ENCODE measurements around the gene ANXA1.
"Not testable (repeated sequence)": the region's sequence is repeated elsewhere in the genome, so short reads cannot be mapped to it uniquely, and the experiment has no call there.

ANXA1 gene

GRCh38 chr9:73173557-73174329, 22.1 kb downstream of the ANXA1 start:
- H3K9me3 ChIP-seq (ENCODE audit: insufficient read depth, low read depth, low read length), result no peaks in the 10 kb centered on the region
- no peak overlapping the region for H3K27ac ChIP-seq (ENCODE audit: low read length)
- H3K4me1 ChIP-seq (ENCODE audit: insufficient read depth, low read length), result no peaks in the 10 kb centered on the region
- no peak overlapping the region for H3K4me3 ChIP-seq (ENCODE audit: low read length)
- H3K36me3 ChIP-seq (ENCODE audit: insufficient read depth, low read depth, low read length), result no peaks in the 10 kb centered on the region
- H3K9ac ChIP-seq (ENCODE audit: low read depth, low read length), result no peak overlapping the region
- H3K27me3 ChIP-seq (ENCODE audit: insufficient read depth, low read length), result no peaks in the 10 kb centered on the region

GRCh38 chr9:73174330-73174980, 22.8 kb downstream of the ANXA1 start:
- H3K4me3 ChIP-seq (ENCODE audit: low read length), result no peak overlapping the region
- H3K9me3 ChIP-seq (ENCODE audit: insufficient read depth, low read depth, low read length), result no peaks in the 10 kb centered on the region
- no peaks in the 10 kb centered on the region for H3K27me3 ChIP-seq (ENCODE audit: insufficient read depth, low read length)
- H3K36me3 ChIP-seq (ENCODE audit: insufficient read depth, low read depth, low read length), result no peaks in the 10 kb centered on the region
- no peaks in the 10 kb centered on the region for H3K4me1 ChIP-seq (ENCODE audit: insufficient read depth, low read length)
- H3K9ac ChIP-seq (ENCODE audit: low read depth, low read length), result no peak overlapping the region
- H3K27ac ChIP-seq (ENCODE audit: low read length), result no peak overlapping the region

DNA sequence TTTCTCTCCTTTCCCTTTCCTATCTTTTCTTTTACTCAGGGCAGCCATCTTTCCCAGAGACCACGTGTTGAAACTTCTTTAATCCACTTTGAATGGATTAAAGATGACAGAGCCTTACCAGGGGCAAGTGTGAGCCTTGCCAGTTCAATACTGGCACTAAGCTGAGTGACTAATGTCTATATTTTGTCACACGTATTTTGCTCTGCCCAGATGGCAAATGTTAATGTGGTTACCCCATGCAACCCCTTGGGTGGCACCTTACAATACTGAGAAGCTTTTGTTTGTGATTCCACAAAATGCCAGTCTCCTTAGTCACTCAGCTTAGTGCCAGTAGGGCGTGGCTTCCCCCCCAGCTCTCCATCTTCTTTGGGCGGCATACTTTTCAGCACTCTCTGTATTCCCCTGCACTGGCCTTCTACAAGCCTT, 24.8 kb downstream of the ANXA1 start:
- no peak overlapping the region for H3K27ac ChIP-seq (ENCODE audit: low read length)
- H3K9me3 ChIP-seq (ENCODE audit: insufficient read depth, low read depth, low read length), result no peaks in the 10 kb centered on the region
- no peaks in the 10 kb centered on the region for H3K4me1 ChIP-seq (ENCODE audit: insufficient read depth, low read length)
- H3K4me3 ChIP-seq (ENCODE audit: low read length), result no peak overlapping the region
- H3K27me3 ChIP-seq (ENCODE audit: insufficient read depth, low read length), result no peaks in the 10 kb centered on the region
- H3K9ac ChIP-seq (ENCODE audit: low read depth, low read length), result no peak overlapping the region
- no peaks in the 10 kb centered on the region for H3K36me3 ChIP-seq (ENCODE audit: insufficient read depth, low read depth, low read length)

- Histone ChIP-seq H3K27ac (ENCODE audit: low read length) (no peak overlapping the region), H3K36me3 (ENCODE audit: insufficient read depth, low read depth, low read length) (no peaks in the 10 kb centered on the region), H3K9ac (ENCODE audit: low read depth, low read length) (no peak overlapping the region), H3K9me3 (ENCODE audit: insufficient read depth, low read depth, low read length) (no peaks in the 10 kb centered on the region), H3K27me3 (ENCODE audit: insufficient read depth, low read length) (no peaks in the 10 kb centered on the region), H3K4me3 (ENCODE audit: low read length) (no peak overlapping the region), H3K4me1 (ENCODE audit: insufficient read depth, low read length) (no peaks in the 10 kb centered on the region)
These were observed 26.4 kb downstream of the ANXA1 start for GRCh38 chr9:73178044-73178443.

DNA sequence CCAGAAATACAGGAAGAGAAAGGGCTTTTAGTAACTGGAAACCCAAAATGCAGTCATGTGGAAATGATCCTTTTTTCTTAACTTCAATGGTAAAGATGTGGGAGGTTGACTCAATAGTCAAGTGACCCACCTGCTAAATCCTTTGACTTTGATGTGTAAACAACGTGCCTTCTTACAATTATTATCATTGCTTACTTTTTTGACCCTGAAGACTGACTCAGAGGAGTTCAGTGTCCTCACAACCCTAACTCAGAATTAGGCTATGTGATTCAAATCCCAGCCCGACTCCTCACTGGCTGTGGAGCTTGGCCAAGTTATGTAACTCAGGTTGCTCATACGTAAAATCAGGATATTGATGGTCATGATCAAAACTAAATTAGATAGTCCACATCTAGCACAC, 27.9 kb downstream of the ANXA1 start:
- Histone ChIP-seq H3K4me3 (ENCODE audit: low read length) (no peak overlapping the region), H3K27ac (ENCODE audit: low read length) (no peak overlapping the region), H3K36me3 (ENCODE audit: insufficient read depth, low read depth, low read length) (no peaks in the 10 kb centered on the region), H3K27me3 (ENCODE audit: insufficient read depth, low read length) (no peaks in the 10 kb centered on the region), H3K4me1 (ENCODE audit: insufficient read depth, low read length) (no peaks in the 10 kb centered on the region), H3K9ac (ENCODE audit: low read depth, low read length) (no peak overlapping the region), H3K9me3 (ENCODE audit: insufficient read depth, low read depth, low read length) (no peaks in the 10 kb centered on the region)

DNA sequence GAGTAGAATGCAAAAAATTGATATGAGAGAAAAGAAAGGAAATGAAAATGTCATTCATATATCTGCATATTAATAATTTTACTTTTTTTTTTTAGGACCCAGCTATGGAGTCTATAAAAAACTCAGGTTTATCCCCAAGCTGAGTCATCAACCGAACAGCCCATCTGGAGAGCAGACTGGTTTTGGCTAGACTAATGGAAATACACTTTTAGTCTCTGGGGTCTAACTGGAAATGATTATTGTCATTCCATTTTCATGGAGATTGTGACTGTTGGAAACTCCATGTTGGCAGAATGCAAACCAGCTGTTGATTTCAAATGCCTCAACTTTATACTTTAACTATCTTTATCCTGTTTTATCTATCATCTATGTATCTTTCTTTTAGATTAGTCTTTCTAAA, 28.7 kb downstream of the ANXA1 start:
- H3K36me3 ChIP-seq (ENCODE audit: insufficient read depth, low read depth, low read length), result no peaks in the 10 kb centered on the region
- H3K27ac ChIP-seq (ENCODE audit: low read length), result no peak overlapping the region
- H3K9me3 ChIP-seq (ENCODE audit: insufficient read depth, low read depth, low read length), result no peaks in the 10 kb centered on the region
- no peak overlapping the region for H3K4me3 ChIP-seq (ENCODE audit: low read length)
- H3K27me3 ChIP-seq (ENCODE audit: insufficient read depth, low read length), result no peaks in the 10 kb centered on the region
- no peak overlapping the region for H3K9ac ChIP-seq (ENCODE audit: low read depth, low read length)
- no peaks in the 10 kb centered on the region for H3K4me1 ChIP-seq (ENCODE audit: insufficient read depth, low read length)

DNA sequence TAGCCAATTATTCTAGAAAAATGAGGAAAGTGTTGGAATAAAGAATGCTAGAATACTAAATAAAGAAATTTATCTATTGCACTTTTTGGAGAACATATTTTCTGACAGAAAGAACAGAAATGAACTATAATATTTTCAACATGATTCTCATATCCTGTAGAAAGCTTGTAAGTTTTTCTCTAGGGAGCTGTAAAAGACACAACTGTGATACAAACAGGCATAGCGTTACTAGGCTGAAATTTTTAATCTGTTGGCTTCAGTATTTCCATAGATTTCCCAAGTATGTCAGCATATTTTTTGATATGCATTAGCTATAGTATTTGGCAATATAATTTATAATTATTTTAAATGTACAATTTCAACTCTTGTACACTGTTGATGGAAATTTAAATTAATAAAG, 31.3 kb downstream of the ANXA1 start:
- Histone ChIP-seq H3K36me3 (ENCODE audit: insufficient read depth, low read depth, low read length) (no peaks in the 10 kb centered on the region), H3K27me3 (ENCODE audit: insufficient read depth, low read length) (no peaks in the 10 kb centered on the region), H3K4me3 (ENCODE audit: low read length) (no peak overlapping the region), H3K4me1 (ENCODE audit: insufficient read depth, low read length) (no peaks in the 10 kb centered on the region), H3K9ac (ENCODE audit: low read depth, low read length) (no peak overlapping the region), H3K9me3 (ENCODE audit: insufficient read depth, low read depth, low read length) (no peaks in the 10 kb centered on the region), H3K27ac (ENCODE audit: low read length) (no peak overlapping the region)

- no peak overlapping the region for H3K4me3 ChIP-seq (ENCODE audit: low read length)
- no peaks in the 10 kb centered on the region for H3K27me3 ChIP-seq (ENCODE audit: insufficient read depth, low read length)
- no peaks in the 10 kb centered on the region for H3K9me3 ChIP-seq (ENCODE audit: insufficient read depth, low read depth, low read length)
- H3K9ac ChIP-seq (ENCODE audit: low read depth, low read length), result no peak overlapping the region
- no peak overlapping the region for H3K27ac ChIP-seq (ENCODE audit: low read length)
- no peaks in the 10 kb centered on the region for H3K36me3 ChIP-seq (ENCODE audit: insufficient read depth, low read depth, low read length)
- H3K4me1 ChIP-seq (ENCODE audit: insufficient read depth, low read length), result no peaks in the 10 kb centered on the region
These were observed 31.8 kb downstream of the ANXA1 start for GRCh38 chr9:73183428-73183827.

DNA sequence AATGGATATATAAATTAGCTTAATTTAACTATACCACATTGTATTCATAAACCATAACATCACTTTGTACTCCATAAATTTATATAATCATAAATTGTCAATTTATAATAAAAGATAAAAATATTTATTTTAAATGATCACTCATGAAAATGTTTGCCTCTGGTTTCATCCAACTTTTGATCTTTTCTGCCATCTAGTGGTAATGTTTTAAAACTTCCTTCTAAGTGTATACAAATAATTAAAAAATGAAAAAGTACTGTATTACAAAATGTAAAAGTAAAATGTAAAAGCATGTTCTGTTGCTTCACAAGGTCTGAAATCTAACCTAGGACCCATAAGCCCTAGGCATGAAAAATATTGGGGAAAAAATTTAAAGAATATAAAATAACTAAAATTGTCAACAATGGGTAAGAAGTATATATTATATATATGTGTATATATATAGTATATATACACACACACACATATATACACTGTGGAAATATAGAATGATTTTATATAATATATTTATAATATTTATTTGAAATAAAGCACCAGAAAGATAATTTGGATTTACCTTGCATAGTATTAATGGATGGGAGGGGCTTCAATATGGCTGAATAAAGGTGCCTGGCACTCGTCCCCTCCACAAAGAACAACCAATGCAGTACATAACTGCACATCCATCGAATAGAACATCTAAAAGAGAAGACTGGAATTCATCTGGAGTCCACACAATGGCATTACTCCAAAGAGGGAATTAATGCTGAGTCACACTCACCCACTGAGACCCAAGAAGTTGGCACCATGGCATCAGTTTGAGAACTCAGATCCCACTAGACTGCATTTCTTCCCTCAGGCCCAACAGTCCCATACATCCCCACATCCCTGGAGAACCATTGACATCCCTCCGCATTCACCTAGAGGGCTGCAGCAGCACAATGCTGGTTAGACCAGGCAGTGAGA, 32.5 kb downstream of the ANXA1 start:
- Histone ChIP-seq H3K27me3 (ENCODE audit: insufficient read depth, low read length) (no peaks in the 10 kb centered on the region), H3K36me3 (ENCODE audit: insufficient read depth, low read depth, low read length) (no peaks in the 10 kb centered on the region), H3K9me3 (ENCODE audit: insufficient read depth, low read depth, low read length) (no peaks in the 10 kb centered on the region), H3K27ac (ENCODE audit: low read length) (peak overlapping the region; percentile 36), H3K4me1 (ENCODE audit: insufficient read depth, low read length) (no peaks in the 10 kb centered on the region), H3K4me3 (ENCODE audit: low read length) (no peak overlapping the region), H3K9ac (ENCODE audit: low read depth, low read length) (no peak overlapping the region)

DNA sequence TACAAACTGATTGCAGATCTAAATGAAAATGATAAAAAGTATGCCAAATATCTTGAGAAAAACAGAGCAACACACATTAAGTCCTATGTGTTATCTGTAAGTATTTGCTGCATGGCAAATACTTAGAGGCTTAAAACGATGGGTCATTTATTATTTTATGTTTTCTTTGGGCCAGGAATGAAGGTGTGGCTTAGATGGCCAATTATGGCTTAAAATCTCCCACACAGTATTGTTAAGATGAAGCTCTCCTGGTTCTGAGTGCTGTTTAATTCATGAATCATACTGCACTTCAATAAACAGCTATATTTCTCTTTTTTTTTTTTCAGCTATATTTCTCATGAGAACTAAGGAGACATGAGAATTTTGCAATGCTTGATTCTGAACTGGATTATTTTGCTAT, 39.4 kb downstream of the ANXA1 start:
- H3K4me1 ChIP-seq (ENCODE audit: insufficient read depth, low read length); H3K9ac ChIP-seq (ENCODE audit: low read depth, low read length); H3K27me3 ChIP-seq (ENCODE audit: insufficient read depth, low read length); H3K36me3 ChIP-seq (ENCODE audit: insufficient read depth, low read depth, low read length); H3K4me3 ChIP-seq (ENCODE audit: low read length); H3K9me3 ChIP-seq (ENCODE audit: insufficient read depth, low read depth, low read length); H3K27ac ChIP-seq (ENCODE audit: low read length): not testable (repeated sequence)

DNA sequence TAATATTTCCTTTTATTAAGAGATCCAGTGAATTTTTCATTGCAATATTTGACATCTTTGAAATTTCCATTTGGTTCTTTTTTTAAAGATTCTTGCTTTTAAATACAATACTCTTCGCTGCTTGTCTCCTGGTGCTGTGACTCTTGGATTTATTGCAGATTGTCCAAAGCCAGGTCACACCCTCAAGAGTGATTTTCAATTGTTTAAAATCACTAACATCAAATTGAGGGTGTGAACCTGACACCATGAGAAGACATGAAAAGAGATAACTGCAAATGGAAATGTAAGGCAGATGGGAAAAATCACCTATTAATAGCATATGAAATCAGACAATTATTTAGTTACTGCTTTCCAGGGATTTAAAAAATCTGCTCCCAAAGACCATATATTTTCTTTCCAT, 42.6 kb downstream of the ANXA1 start:
- Histone ChIP-seq H3K4me3 (ENCODE audit: low read length) (no peak overlapping the region), H3K4me1 (ENCODE audit: insufficient read depth, low read length) (no peaks in the 10 kb centered on the region), H3K27me3 (ENCODE audit: insufficient read depth, low read length) (no peaks in the 10 kb centered on the region), H3K27ac (ENCODE audit: low read length) (no peak overlapping the region), H3K9ac (ENCODE audit: low read depth, low read length) (no peak overlapping the region), H3K9me3 (ENCODE audit: insufficient read depth, low read depth, low read length) (no peaks in the 10 kb centered on the region), H3K36me3 (ENCODE audit: insufficient read depth, low read depth, low read length) (no peaks in the 10 kb centered on the region)

Data from iPS-20b (cell line).